T-helper 2 cell treated with Interferon-gamma antibody and Interleukin-4, amounts not matched to agents 100 ng/mL and 5 ng/mL, for 36 hours (primary cell): ENCODE measurements around the gene FUNDC1. TPM values are rescaled to one million over a fixed set of nuclear protein-coding genes. Genes with fewer than 3 reads are reported as not detected.
"Not testable (repeated sequence)": the region's sequence is repeated elsewhere in the genome, so short reads cannot be mapped to it uniquely, and the experiment has no call there.

Experiments
- intact Hi-C: fragments of 100-400 bp; cut with micrococcal nuclease; formaldehyde crosslinking; loops from one replicate; pipeline ENCODE4 v1.15.1; 2023
- total RNA-seq: library from RNA; stranded (reverse); gene quantifications from 2 replicates; pipeline ENCODE4 v1.2.3, GENCODE V29; 2022

FUNDC1 gene
- 9.9 and 10.7 TPM in 2 replicates for total RNA-seq

GRCh38 chrX:44542567-44543325 lies at the start of gene FUNDC1:
Gene FUNDC1 (minus strand): TSS chrX:44542859. CDS start chrX:44542832, 27 bp downstream.
- intact Hi-C loops: loop anchor here (5.0 to 10.0 kb wide), 3 partner anchors 200 to 532 kb away; partner anchors contain the start of gene EFHC2

- intact Hi-C loops: no loop called here
Observed at GRCh38 chrX:44585866-44586265, 43.2 kb upstream of the FUNDC1 start.

GRCh38 chrX:44580466-44580865 lies 37.8 kb upstream of the FUNDC1 start:
- intact Hi-C loops: no loop called here

GRCh38 chrX:44572340-44572938 lies 29.8 kb upstream of the FUNDC1 start:
- intact Hi-C loops: no loop called here

- intact Hi-C loops: no loop called here
Observed at GRCh38 chrX:44570522-44570921, 27.9 kb upstream of the FUNDC1 start.

- intact Hi-C loops: no loop called here
Observed at GRCh38 chrX:44569122-44569521, 26.5 kb upstream of the FUNDC1 start.

- intact Hi-C loops: no loop called here
Observed at GRCh38 chrX:44568196-44568595, 25.5 kb upstream of the FUNDC1 start.

GRCh38 chrX:44561896-44562295 lies 19.2 kb upstream of the FUNDC1 start:
- intact Hi-C loops: not testable (repeated sequence)

- intact Hi-C loops: no loop called here
Observed at GRCh38 chrX:44550563-44550962, 7.9 kb upstream of the FUNDC1 start.

- intact Hi-C loops: loop anchor here (10.0 kb wide), 2 partner anchors 301 to 529 kb away; no protein-coding TSS in a partner anchor
Observed at GRCh38 chrX:44545454-44545853, 2.8 kb upstream of the FUNDC1 start.

- intact Hi-C loops: loop anchor here (5.0 to 10.0 kb wide), 3 partner anchors 202 to 531 kb away; partner anchors contain the start of gene EFHC2
Observed at GRCh38 chrX:44544036-44544435, 1.4 kb upstream of the FUNDC1 start.

- intact Hi-C loops: no loop called here
Observed at GRCh38 chrX:44536198-44536597, 6.5 kb downstream of the FUNDC1 start.

- intact Hi-C loops: no loop called here
Observed at GRCh38 chrX:44529310-44529709, 13.3 kb downstream of the FUNDC1 start.

- intact Hi-C loops: no loop called here
Observed at GRCh38 chrX:44514272-44514671, 28.4 kb downstream of the FUNDC1 start.

GRCh38 chrX:44507292-44507691 lies 35.4 kb downstream of the FUNDC1 start:
- intact Hi-C loops: no loop called here

- intact Hi-C loops: no loop called here
Observed at GRCh38 chrX:44506678-44507077, 36.0 kb downstream of the FUNDC1 start.

GRCh38 chrX:44503560-44503959 lies 39.1 kb downstream of the FUNDC1 start:
- intact Hi-C loops: no loop called here

- intact Hi-C loops: no loop called here
Observed at GRCh38 chrX:44495091-44495490, 47.6 kb downstream of the FUNDC1 start.

GRCh38 chrX:44494357-44494756 lies 48.3 kb downstream of the FUNDC1 start:
- intact Hi-C loops: no loop called here

- intact Hi-C loops: no loop called here
Observed at GRCh38 chrX:44489515-44489914, 53.1 kb downstream of the FUNDC1 start.

- intact Hi-C loops: no loop called here
Observed at GRCh38 chrX:44484607-44485146, 58.0 kb downstream of the FUNDC1 start.

- intact Hi-C loops: no loop called here
Observed at GRCh38 chrX:44483965-44484606, 58.6 kb downstream of the FUNDC1 start.
